Left lung (tissue), 10 donors: ENCODE data around the gene GJB3. TPM values are rescaled to one million over a fixed set of nuclear protein-coding genes. Genes with fewer than 3 reads are reported as not detected.
A peak's percentile ranks its signal among the peaks of the same experiment; 100 is the strongest.

Source experiments
- ATAC-seq: fragments of 200-7000 bp; cut with Tn5 transposase; one replicate; pipeline ENCODE4 v1.9.1; 2020; ENCODE audit warnings: moderate library complexity
- DNase-seq, 4 donors: peaks; one replicate each; pipeline ENCODE4 v3.0.0-alpha.2; 2013 to 2020
- H3K27ac ChIP-seq, 2 donors: fragments of 200-600 bp; sonication (generic) in 1 of 2; one replicate each; pipeline versions ENCODE4 v1.5.0 to v1.8.0; 2020 to 2021
- H3K27me3 ChIP-seq, 2 donors: fragments of 200-600 bp; sonication (generic) in 1 of 2; one replicate each; pipeline versions ENCODE4 v1.5.0 to v1.8.0; 2020 to 2021
- H3K36me3 ChIP-seq, 2 donors: fragments of 200-600 bp; sonication (generic) in 1 of 2; one replicate each; pipeline versions ENCODE4 v1.5.0 to v1.8.0; 2020 to 2021
- H3K4me1 ChIP-seq, 2 donors: fragments of 200-600 bp; one replicate each; pipeline ENCODE4 v1.8.0; 2021
- H3K4me3 ChIP-seq, 2 donors: fragments of 200-600 bp; sonication (generic) in 1 of 2; one replicate each; pipeline versions ENCODE4 v1.5.0 to v1.8.0; 2020 to 2021; ENCODE audit warnings: mild to moderate bottlenecking in 1 of 2
- H3K9me3 ChIP-seq, 2 donors: fragments of 200-600 bp; sonication (generic) in 1 of 2; one replicate each; pipeline versions ENCODE4 v1.5.0 to v1.8.0; 2020 to 2021
- intact Hi-C, 2 donors: fragments of 100-400 bp; cut with DNase I; formaldehyde crosslinking; loops; one replicate each; pipeline versions ENCODE4 v1.11.2 to v1.14.2; 2022
- polyA plus RNA-seq, 6 donors: library from polyadenylated mRNA; unstranded; fragments of 120-200 nt; gene quantifications; one replicate each; pipeline ENCODE4 v1.2.1, GENCODE V29; 2013; ENCODE audit not compliant: insufficient read length in 6 of 6
- total RNA-seq, 2 donors: library from RNA; stranded (reverse); fragmentation: NEBNext Ultra II Directional; extraction: Animal tissue kit (Norgen Biotek cat#: 25700); gene quantifications; one replicate each; pipeline ENCODE4 v1.2.1, GENCODE V29; 2021
- TF ChIP-seq, protein P1 (sequence below), 2 donors: fragments of 200-600 bp; sonication (generic) in 1 of 2; IDR thresholded peaks; one replicate each; pipeline versions ENCODE4 v1.5.0 to v1.8.0; 2021; ENCODE audit warnings: antibody characterized with exemption in 2 of 2
- donor health status: DM: no; HTN: yes; CAD: no.
- donor health status: DM: no; HTN: no; CAD: no.

Gene GJB3
- total and polyA plus RNA-seq, 8 donors = 0.15 to 2.0 (median 0.47) TPM; not detected in 4

GRCh38 chr1:34790985-34791384 is 10.0 kb downstream of the GJB3 start:
- peaks cover 0 to 3% of the 10 kb centered on the region in 2 donors for H3K4me1 ChIP-seq
- ATAC-seq (no peak), DNase-seq (no peak)
- no peak overlapping the region for H3K27ac ChIP-seq
- intact Hi-C loops = loop anchor here in 1 of 2 donors (5.0 kb wide), 1 partner anchor 61 kb away; no protein-coding TSS in a partner anchor
- peaks cover 0 to 7% of the 10 kb centered on the region in 2 donors for H3K36me3 ChIP-seq
- no peaks in the 10 kb centered on the region for H3K9me3 ChIP-seq
- peaks cover 4 to 38% of the 10 kb centered on the region in 2 donors for H3K27me3 ChIP-seq
- TF ChIP-seq, protein P1, sequence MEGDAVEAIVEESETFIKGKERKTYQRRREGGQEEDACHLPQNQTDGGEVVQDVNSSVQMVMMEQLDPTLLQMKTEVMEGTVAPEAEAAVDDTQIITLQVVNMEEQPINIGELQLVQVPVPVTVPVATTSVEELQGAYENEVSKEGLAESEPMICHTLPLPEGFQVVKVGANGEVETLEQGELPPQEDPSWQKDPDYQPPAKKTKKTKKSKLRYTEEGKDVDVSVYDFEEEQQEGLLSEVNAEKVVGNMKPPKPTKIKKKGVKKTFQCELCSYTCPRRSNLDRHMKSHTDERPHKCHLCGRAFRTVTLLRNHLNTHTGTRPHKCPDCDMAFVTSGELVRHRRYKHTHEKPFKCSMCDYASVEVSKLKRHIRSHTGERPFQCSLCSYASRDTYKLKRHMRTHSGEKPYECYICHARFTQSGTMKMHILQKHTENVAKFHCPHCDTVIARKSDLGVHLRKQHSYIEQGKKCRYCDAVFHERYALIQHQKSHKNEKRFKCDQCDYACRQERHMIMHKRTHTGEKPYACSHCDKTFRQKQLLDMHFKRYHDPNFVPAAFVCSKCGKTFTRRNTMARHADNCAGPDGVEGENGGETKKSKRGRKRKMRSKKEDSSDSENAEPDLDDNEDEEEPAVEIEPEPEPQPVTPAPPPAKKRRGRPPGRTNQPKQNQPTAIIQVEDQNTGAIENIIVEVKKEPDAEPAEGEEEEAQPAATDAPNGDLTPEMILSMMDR (IDR thresholded peaks at IDR 0.05) = no peak
- no peak overlapping the region for H3K4me3 ChIP-seq

DNA sequence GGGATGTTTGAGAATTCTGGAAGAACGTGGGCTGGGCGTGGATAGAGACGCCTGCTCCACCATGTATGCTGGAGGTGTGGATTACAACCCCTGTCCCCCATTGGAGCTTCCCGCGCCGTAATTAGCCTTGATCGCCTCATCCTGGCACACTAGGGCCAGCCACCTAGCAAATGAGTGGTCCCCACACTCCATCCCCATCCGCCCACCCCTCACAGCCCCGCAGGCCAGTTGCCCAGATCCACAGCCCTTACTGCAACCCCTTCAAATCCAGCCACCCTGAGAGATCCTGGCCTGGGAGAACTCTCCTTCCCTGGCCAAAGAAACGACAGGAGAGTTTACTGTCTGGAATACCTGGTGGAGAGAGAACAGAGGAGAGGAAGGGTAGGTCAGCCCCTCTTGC is 11.4 kb downstream of the GJB3 start:
- TF ChIP-seq, protein P1 (IDR thresholded peaks at IDR 0.05) = no peak
- DNase-seq (no peak), ATAC-seq (no peak)
- Histone ChIP-seq H3K36me3 (peaks cover 0 to 7% of the 10 kb centered on the region in 2 donors), H3K4me1 (no peaks in the 10 kb centered on the region), H3K27me3 (peaks cover 4 to 38% of the 10 kb centered on the region in 2 donors), H3K9me3 (no peaks in the 10 kb centered on the region), H3K27ac (no peak overlapping the region), H3K4me3 (peak overlapping the region in 1 of 2 donors; percentile 42)
- intact Hi-C loops = loop anchor here in 1 of 2 donors (5.0 kb wide), 1 partner anchor 60 kb away; no protein-coding TSS in a partner anchor

DNA sequence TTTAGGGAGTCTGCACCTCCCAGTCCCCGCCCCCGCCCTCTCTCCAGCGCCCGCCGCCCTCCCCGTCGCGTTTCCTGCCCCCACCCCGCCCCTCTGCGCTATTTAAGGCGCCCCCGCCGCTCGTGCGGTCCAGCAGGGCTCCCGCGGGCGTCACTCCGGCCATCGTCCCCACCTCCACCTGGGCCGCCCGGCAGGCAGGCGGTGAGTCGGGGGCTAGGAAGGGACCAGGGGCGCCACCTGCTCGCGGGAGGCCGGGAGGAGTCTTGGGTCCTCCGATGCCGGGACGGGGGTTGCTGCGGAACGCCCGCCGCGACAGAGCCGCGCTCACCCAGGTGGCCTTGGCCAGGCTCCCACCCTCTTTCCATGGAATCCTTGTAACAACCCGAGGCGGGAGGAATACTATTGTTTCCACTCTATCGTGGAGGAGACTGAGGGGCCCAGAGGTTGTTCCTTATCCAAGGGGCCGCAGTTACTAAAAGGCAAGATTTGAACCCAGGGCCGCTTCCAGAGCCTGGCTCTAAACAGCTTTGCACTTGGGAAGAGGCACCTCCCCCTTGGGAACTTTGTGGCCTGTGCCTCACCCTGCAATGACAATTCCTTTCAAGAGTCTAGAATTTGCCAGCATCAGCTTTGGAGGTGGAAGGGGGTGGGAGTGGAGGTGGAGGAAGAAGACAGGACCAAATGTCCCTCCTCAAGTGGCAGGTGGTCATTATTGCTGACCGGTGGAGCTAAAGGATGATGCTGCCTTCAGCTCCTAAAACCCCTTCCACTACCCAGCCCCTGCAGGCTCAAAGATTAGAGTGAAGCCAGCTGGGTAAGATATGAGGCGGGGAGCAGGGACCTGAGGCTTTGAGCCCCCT is 12.1 kb downstream of the GJB3 start, which contains the start of gene GJA4:
GJA4 (plus strand) TSS at position 132 of the 860 bp plus-strand sequence. CDS start 1,215 bp downstream, outside the sequence.
- Histone ChIP-seq H3K9me3 (no peaks in the 10 kb centered on the region), H3K4me3 (peak within 1 kb of the TSS; percentile 19 to 42), H3K27me3 (peaks cover 4 to 38% of the 10 kb centered on the region in 2 donors), H3K27ac (peak within 1 kb of the TSS; percentile 54 to 55), H3K4me1 (no peaks in the 10 kb centered on the region), H3K36me3 (peaks cover 0 to 7% of the 10 kb centered on the region in 2 donors)
- DNase-seq = peak in 1 of 4 donors; percentile 62
- intact Hi-C loops = loop anchor here in 1 of 2 donors (5.0 kb wide), 1 partner anchor 59 kb away; no protein-coding TSS in a partner anchor
- peak; percentile 23 for ATAC-seq
- TF ChIP-seq, protein P1 (IDR thresholded peaks at IDR 0.05) = no peak

- Histone ChIP-seq H3K4me3 (peak overlapping the region; percentile 7 to 42), H3K9me3 (no peaks in the 10 kb centered on the region), H3K27ac (peak overlapping the region in 1 of 2 donors; percentile 54), H3K36me3 (peaks cover 0 to 7% of the 10 kb centered on the region in 2 donors), H3K4me1 (no peaks in the 10 kb centered on the region), H3K27me3 (peaks cover 4 to 38% of the 10 kb centered on the region in 2 donors)
- ATAC-seq = no peak
- intact Hi-C loops = loop anchor here in 1 of 2 donors (5.0 kb wide), 1 partner anchor 58 kb away; no protein-coding TSS in a partner anchor
- DNase-seq = peak in 1 of 4 donors; percentile 61
- TF ChIP-seq, protein P1 (IDR thresholded peaks at IDR 0.05) = no peak
Measured at GRCh38 chr1:34794001-34794789, 13.2 kb downstream of the GJB3 start.
